ENCODE results near the gene CDK15. TPM values are rescaled to one million over a fixed set of nuclear protein-coding genes. Genes with fewer than 3 reads are reported as not detected.
A peak's percentile ranks its signal among the peaks of the same experiment; 100 is the strongest.

Gene CDK15
- polyA plus RNA-seq, 2 donors, result 0.05 to 0.18 TPM

GRCh38 chr2:201774546-201774945 lies 31.8 kb upstream of the CDK15 start:
- 79 to 93% methylated on average over 2 of the region's 2 CpGs for WGBS, 2 donors
- no peaks in the 10 kb centered on the region for H3K9me3 ChIP-seq (ENCODE audit: control insufficient read depth in 2 of 2, insufficient read depth in 1 of 2, low read depth in 1 of 2, low read length in 1 of 2)
- H3K4me1 ChIP-seq (ENCODE audit: control insufficient read depth in 2 of 2, insufficient read depth in 2 of 2, low read length in 1 of 2), result no peaks in the 10 kb centered on the region
- no peak overlapping the region for H3K27ac ChIP-seq (ENCODE audit: low read depth in 2 of 2, low read length in 1 of 2)
- H3K27me3 ChIP-seq (ENCODE audit: control insufficient read depth in 1 of 2, insufficient read depth in 2 of 2, low read length in 2 of 2), result no peaks in the 10 kb centered on the region
- no peaks in the 10 kb centered on the region for H3K36me3 ChIP-seq (ENCODE audit: control insufficient read depth in 2 of 2, insufficient read depth in 2 of 2, low read length in 1 of 2)
- no peak overlapping the region for H3K4me3 ChIP-seq (ENCODE audit: low read depth in 1 of 2, low read length in 2 of 2)

DNA sequence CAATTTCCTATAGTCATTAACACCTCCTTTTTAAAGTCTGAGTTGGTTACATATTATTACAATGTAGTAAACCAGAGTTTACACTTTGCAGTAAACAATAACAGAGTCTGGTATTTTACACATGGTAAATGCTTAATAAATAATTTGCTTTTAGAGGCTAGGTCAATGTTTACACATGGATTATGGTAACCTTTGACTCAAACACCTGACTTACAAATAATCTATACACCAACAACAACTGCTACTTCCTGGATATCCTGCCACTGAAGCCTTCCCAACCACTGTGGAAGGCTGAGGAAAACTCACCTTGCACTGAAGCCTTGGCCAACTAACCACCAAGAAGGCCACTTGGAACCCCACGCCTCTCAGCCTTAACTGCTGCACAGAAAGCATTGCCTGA lies 31.0 kb upstream of the CDK15 start:
- Histone ChIP-seq H3K4me1 (ENCODE audit: control insufficient read depth in 2 of 2, insufficient read depth in 2 of 2, low read length in 1 of 2) (no peaks in the 10 kb centered on the region), H3K4me3 (ENCODE audit: low read depth in 1 of 2, low read length in 2 of 2) (no peak overlapping the region), H3K9me3 (ENCODE audit: control insufficient read depth in 2 of 2, insufficient read depth in 1 of 2, low read depth in 1 of 2, low read length in 1 of 2) (no peaks in the 10 kb centered on the region), H3K27me3 (ENCODE audit: control insufficient read depth in 1 of 2, insufficient read depth in 2 of 2, low read length in 2 of 2) (no peaks in the 10 kb centered on the region), H3K36me3 (ENCODE audit: control insufficient read depth in 2 of 2, insufficient read depth in 2 of 2, low read length in 1 of 2) (no peaks in the 10 kb centered on the region), H3K27ac (ENCODE audit: low read depth in 2 of 2, low read length in 1 of 2) (no peak overlapping the region)
- WGBS, 2 donors, result 96% methylated on average over 1 of the region's 1 CpG

GRCh38 chr2:201777043-201777442 lies 29.3 kb upstream of the CDK15 start:
- Histone ChIP-seq H3K4me3 (ENCODE audit: low read depth in 1 of 2, low read length in 2 of 2) (no peak overlapping the region), H3K27ac (ENCODE audit: low read depth in 2 of 2, low read length in 1 of 2) (no peak overlapping the region), H3K27me3 (ENCODE audit: control insufficient read depth in 1 of 2, insufficient read depth in 2 of 2, low read length in 2 of 2) (no peaks in the 10 kb centered on the region), H3K4me1 (ENCODE audit: control insufficient read depth in 2 of 2, insufficient read depth in 2 of 2, low read length in 1 of 2) (no peaks in the 10 kb centered on the region), H3K9me3 (ENCODE audit: control insufficient read depth in 2 of 2, insufficient read depth in 1 of 2, low read depth in 1 of 2, low read length in 1 of 2) (no peaks in the 10 kb centered on the region), H3K36me3 (ENCODE audit: control insufficient read depth in 2 of 2, insufficient read depth in 2 of 2, low read length in 1 of 2) (no peaks in the 10 kb centered on the region)

DNA sequence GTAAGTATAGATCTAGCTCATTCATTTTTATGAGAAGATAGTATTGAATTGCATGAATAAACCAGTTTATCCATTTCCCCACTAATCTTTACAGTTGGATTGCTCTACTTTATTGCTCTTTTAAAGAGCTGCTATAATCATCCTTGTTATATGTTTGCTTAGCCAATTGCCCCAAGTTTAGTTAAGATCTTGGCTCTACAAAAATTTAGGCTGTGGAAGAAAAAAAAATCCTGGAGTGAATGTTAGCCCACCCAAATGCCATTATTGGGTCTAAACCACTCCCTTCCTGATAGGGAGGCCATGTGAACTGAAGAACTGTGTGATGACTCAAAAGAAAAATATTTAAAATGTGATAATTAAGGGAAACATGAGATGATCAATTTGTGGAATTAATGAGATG lies 28.5 kb upstream of the CDK15 start:
- H3K36me3 ChIP-seq (ENCODE audit: control insufficient read depth in 2 of 2, insufficient read depth in 2 of 2, low read length in 1 of 2), result no peaks in the 10 kb centered on the region
- no peak overlapping the region for H3K27ac ChIP-seq (ENCODE audit: low read depth in 2 of 2, low read length in 1 of 2)
- H3K4me3 ChIP-seq (ENCODE audit: low read depth in 1 of 2, low read length in 2 of 2), result no peak overlapping the region
- H3K4me1 ChIP-seq (ENCODE audit: control insufficient read depth in 2 of 2, insufficient read depth in 2 of 2, low read length in 1 of 2), result no peaks in the 10 kb centered on the region
- no peaks in the 10 kb centered on the region for H3K27me3 ChIP-seq (ENCODE audit: control insufficient read depth in 1 of 2, insufficient read depth in 2 of 2, low read length in 2 of 2)
- no peaks in the 10 kb centered on the region for H3K9me3 ChIP-seq (ENCODE audit: control insufficient read depth in 2 of 2, insufficient read depth in 1 of 2, low read depth in 1 of 2, low read length in 1 of 2)

DNA sequence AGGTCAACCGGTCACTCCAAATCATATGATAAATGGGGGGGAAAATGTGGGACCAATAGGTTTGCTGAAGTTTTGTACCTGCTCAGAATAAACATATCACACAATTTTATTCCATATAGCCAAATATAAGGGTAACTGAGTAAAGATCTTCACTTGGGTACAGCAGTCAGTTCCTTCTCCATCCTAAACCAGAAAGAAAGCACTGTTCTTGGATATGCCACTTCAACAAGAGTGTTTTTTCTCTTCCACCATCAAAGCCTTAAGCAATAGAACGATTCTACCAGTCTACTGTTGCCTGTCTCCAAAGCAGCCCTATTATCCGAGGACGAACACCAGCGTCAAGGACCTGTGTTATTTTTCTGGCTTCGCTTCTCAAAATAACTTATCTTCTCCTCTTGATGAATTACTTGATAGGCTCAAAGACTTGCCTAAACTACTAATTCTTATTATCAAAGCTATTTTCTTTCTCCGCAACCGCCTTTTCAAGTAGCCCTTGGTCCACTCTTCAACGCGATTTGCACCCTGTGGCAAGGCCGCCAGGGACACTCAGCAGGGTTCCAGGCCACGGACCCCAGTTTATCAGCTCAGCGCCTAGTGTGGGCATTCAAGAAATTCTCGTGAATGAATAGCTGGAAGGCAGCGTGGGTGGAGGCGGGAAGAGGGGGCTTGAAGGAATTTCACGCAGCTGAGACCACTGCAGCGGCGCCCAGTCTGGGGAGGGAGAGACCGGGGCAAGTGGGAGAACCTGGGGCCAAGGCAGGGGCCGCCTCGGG lies 26.2 kb upstream of the CDK15 start:
- 5 to 6% methylated on average over 22 of the region's 22 CpGs for WGBS, 2 donors
- Histone ChIP-seq H3K4me3 (ENCODE audit: low read depth in 1 of 2, low read length in 2 of 2) (peak overlapping the region; percentile 82 to 92), H3K27me3 (ENCODE audit: control insufficient read depth in 1 of 2, insufficient read depth in 2 of 2, low read length in 2 of 2) (no peaks in the 10 kb centered on the region), H3K4me1 (ENCODE audit: control insufficient read depth in 2 of 2, insufficient read depth in 2 of 2, low read length in 1 of 2) (no peaks in the 10 kb centered on the region), H3K27ac (ENCODE audit: low read depth in 2 of 2, low read length in 1 of 2) (peak overlapping the region; percentile 81 to 93), H3K36me3 (ENCODE audit: control insufficient read depth in 2 of 2, insufficient read depth in 2 of 2, low read length in 1 of 2) (no peaks in the 10 kb centered on the region), H3K9me3 (ENCODE audit: control insufficient read depth in 2 of 2, insufficient read depth in 1 of 2, low read depth in 1 of 2, low read length in 1 of 2) (no peaks in the 10 kb centered on the region)

- no peaks in the 10 kb centered on the region for H3K9me3 ChIP-seq (ENCODE audit: control insufficient read depth in 2 of 2, insufficient read depth in 1 of 2, low read depth in 1 of 2, low read length in 1 of 2)
- WGBS, 2 donors, result 0% methylated on average over 59 to 60 of the region's 60 CpGs
These were observed 25.5 kb upstream of the CDK15 start, which contains the start of gene ALS2 for GRCh38 chr2:201780674-201781493. TSS of gene ALS2 (minus strand) at chr2:201780933. CDS start at chr2:201768885, 12,048 bp downstream.

GRCh38 chr2:201781557-201782051 lies 24.7 kb upstream of the CDK15 start:
- WGBS, 2 donors, result 5% methylated on average over 15 of the region's 15 CpGs
- peak overlapping the region; percentile 82 to 92 for H3K4me3 ChIP-seq (ENCODE audit: low read depth in 1 of 2, low read length in 2 of 2)
- H3K4me1 ChIP-seq (ENCODE audit: control insufficient read depth in 2 of 2, insufficient read depth in 2 of 2, low read length in 1 of 2), result no peaks in the 10 kb centered on the region
- no peaks in the 10 kb centered on the region for H3K9me3 ChIP-seq (ENCODE audit: control insufficient read depth in 2 of 2, insufficient read depth in 1 of 2, low read depth in 1 of 2, low read length in 1 of 2)
- H3K27me3 ChIP-seq (ENCODE audit: control insufficient read depth in 1 of 2, insufficient read depth in 2 of 2, low read length in 2 of 2), result no peaks in the 10 kb centered on the region
- H3K36me3 ChIP-seq (ENCODE audit: control insufficient read depth in 2 of 2, insufficient read depth in 2 of 2, low read length in 1 of 2), result no peaks in the 10 kb centered on the region
- H3K27ac ChIP-seq (ENCODE audit: low read depth in 2 of 2, low read length in 1 of 2), result peak overlapping the region; percentile 81 to 93

More at GRCh38 chr2:201780674-201781493, 25.5 kb upstream of the CDK15 start, which contains the start of gene ALS2:
- peak within 1 kb of the TSS; percentile 81 to 93 for H3K27ac ChIP-seq (ENCODE audit: low read depth in 2 of 2, low read length in 1 of 2)
- no peaks in the 10 kb centered on the region for H3K27me3 ChIP-seq (ENCODE audit: control insufficient read depth in 1 of 2, insufficient read depth in 2 of 2, low read length in 2 of 2)
- no peaks in the 10 kb centered on the region for H3K36me3 ChIP-seq (ENCODE audit: control insufficient read depth in 2 of 2, insufficient read depth in 2 of 2, low read length in 1 of 2)
- peak within 1 kb of the TSS; percentile 82 to 92 for H3K4me3 ChIP-seq (ENCODE audit: low read depth in 1 of 2, low read length in 2 of 2)
- H3K4me1 ChIP-seq (ENCODE audit: control insufficient read depth in 2 of 2, insufficient read depth in 2 of 2, low read length in 1 of 2), result no peaks in the 10 kb centered on the region

DNA sequence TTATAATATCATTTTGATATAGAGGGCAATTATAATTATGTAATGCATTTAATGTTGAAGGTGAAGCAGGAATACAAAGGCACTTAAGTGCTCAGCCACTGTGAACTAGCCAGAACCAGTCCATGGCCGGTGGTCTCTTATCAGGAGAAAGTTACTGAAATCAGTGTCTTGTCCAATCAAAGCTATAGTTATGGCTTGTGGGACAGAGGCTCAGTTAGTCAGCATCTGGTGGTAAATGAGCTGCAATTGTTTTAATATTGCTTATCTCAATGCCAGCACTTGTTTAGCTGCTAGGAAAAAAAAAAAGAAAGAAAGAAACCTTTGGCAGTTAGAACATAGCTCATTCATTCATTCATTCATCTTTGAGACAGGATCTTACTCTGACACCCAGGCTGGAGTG lies 21.8 kb upstream of the CDK15 start:
- Histone ChIP-seq H3K9me3 (ENCODE audit: control insufficient read depth in 2 of 2, insufficient read depth in 1 of 2, low read depth in 1 of 2, low read length in 1 of 2) (no peaks in the 10 kb centered on the region), H3K27me3 (ENCODE audit: control insufficient read depth in 1 of 2, insufficient read depth in 2 of 2, low read length in 2 of 2) (no peaks in the 10 kb centered on the region), H3K36me3 (ENCODE audit: control insufficient read depth in 2 of 2, insufficient read depth in 2 of 2, low read length in 1 of 2) (no peaks in the 10 kb centered on the region), H3K27ac (ENCODE audit: low read depth in 2 of 2, low read length in 1 of 2) (no peak overlapping the region), H3K4me3 (ENCODE audit: low read depth in 1 of 2, low read length in 2 of 2) (no peak overlapping the region), H3K4me1 (ENCODE audit: control insufficient read depth in 2 of 2, insufficient read depth in 2 of 2, low read length in 1 of 2) (no peaks in the 10 kb centered on the region)
- 60 to 64% methylated on average over 1 of the region's 1 CpG for WGBS, 2 donors

- Histone ChIP-seq H3K27ac (ENCODE audit: low read depth in 2 of 2, low read length in 1 of 2) (no peak overlapping the region), H3K36me3 (ENCODE audit: control insufficient read depth in 2 of 2, insufficient read depth in 2 of 2, low read length in 1 of 2) (no peaks in the 10 kb centered on the region), H3K4me3 (ENCODE audit: low read depth in 1 of 2, low read length in 2 of 2) (no peak overlapping the region), H3K27me3 (ENCODE audit: control insufficient read depth in 1 of 2, insufficient read depth in 2 of 2, low read length in 2 of 2) (no peaks in the 10 kb centered on the region), H3K9me3 (ENCODE audit: control insufficient read depth in 2 of 2, insufficient read depth in 1 of 2, low read depth in 1 of 2, low read length in 1 of 2) (no peaks in the 10 kb centered on the region), H3K4me1 (ENCODE audit: control insufficient read depth in 2 of 2, insufficient read depth in 2 of 2, low read length in 1 of 2) (no peaks in the 10 kb centered on the region)
- WGBS, 2 donors, result 78 to 83% methylated on average over 4 of the region's 4 CpGs
These were observed 21.2 kb upstream of the CDK15 start for GRCh38 chr2:201785135-201785534.

All from esophagus (tissue), 2 donors.